Fibroblast of villous mesenchyme (primary cell): ENCODE results near the gene ESR2. TPM values are rescaled to one million over a fixed set of nuclear protein-coding genes. Genes with fewer than 3 reads are reported as not detected.
"Not testable (repeated sequence)": the region's sequence is repeated elsewhere in the genome, so short reads cannot be mapped to it uniquely, and the experiment has no call there.

Experiments
- DNase-seq: peaks from one replicate; pipeline ENCODE4 v3.0.0-alpha.2; 2010; ENCODE audit warnings: low read depth
- H3K4me3 ChIP-seq: 2 replicates; pipeline ENCODE4 v1.5.1; 2011; ENCODE audit warnings: low read depth, mild to moderate bottlenecking, low read length
- total RNA-seq: library from RNA; depleted of rRNA; stranded (reverse); fragments of >200 nt; gene quantifications from 2 replicates; pipeline ENCODE4 v1.2.3, GENCODE V29; 2012
- TF ChIP-seq, protein P1 (sequence below): IDR thresholded peaks from 2 replicates; pipeline ENCODE4 v1.5.1; 2012; ENCODE audit warnings: low read depth, mild to moderate bottlenecking, low read length; ENCODE audit not compliant: insufficient read depth

ESR2 gene
- total RNA-seq, 1 donor: not detected

DNA sequence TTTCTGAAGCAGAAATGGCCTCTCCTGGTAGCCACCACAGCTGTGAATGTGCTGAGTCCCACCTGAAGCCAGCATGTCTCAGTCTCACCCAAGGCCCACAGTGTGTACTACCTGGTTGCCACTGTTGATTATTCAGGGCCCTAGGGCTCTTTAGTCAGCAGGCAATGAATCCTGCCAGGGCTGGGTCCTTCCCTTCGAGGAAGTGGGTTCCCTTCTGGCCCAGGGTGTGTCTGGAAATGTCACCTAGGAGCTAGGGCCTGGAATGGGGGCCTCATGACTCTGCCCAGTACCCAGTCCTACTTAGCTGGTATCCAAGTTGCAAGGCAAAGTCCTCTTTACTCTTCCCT lies 234.0 kb downstream of the ESR2 start:
- H3K4me3 ChIP-seq: no peak overlapping the region
- TF ChIP-seq, protein P1, sequence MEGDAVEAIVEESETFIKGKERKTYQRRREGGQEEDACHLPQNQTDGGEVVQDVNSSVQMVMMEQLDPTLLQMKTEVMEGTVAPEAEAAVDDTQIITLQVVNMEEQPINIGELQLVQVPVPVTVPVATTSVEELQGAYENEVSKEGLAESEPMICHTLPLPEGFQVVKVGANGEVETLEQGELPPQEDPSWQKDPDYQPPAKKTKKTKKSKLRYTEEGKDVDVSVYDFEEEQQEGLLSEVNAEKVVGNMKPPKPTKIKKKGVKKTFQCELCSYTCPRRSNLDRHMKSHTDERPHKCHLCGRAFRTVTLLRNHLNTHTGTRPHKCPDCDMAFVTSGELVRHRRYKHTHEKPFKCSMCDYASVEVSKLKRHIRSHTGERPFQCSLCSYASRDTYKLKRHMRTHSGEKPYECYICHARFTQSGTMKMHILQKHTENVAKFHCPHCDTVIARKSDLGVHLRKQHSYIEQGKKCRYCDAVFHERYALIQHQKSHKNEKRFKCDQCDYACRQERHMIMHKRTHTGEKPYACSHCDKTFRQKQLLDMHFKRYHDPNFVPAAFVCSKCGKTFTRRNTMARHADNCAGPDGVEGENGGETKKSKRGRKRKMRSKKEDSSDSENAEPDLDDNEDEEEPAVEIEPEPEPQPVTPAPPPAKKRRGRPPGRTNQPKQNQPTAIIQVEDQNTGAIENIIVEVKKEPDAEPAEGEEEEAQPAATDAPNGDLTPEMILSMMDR: no peak
- no peak for DNase-seq

DNA sequence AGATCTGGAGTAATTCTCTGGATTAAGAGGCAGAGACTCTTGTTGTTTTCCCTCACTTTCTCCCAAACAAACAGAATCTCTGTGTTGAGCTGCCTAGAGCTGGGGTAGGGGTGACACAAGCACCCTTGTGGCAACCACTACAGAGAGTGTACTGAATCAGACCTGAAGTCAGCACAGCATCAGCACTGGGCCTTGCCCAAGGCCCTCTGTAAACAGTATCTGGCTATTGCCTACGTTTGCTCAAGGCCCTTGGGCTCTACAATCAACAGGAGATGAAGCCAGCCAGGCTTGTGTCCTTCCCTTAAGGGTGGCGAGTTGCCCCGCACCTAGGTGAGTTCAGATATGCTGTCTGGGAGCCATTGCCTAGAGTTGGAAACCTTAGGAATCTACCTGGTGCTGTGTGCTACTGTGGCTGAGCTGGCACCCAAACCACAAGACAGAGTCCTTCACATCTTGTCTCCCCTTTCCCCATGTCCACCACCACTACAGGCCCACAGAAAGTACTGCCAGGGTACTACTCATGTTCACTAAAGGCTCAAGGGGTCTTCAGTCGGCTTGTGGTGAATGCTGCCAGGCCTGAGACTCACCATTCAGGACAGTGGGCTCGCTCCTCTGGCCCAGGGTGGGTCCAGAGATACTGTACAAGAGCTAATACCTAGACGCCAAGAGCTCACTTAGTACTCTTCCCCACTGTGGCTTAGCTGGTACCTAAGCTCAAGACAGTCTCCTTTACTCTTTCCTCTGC lies 234.5 kb downstream of the ESR2 start:
- H3K4me3 ChIP-seq: no peak overlapping the region
- TF ChIP-seq, protein P1: no peak
- no peak for DNase-seq

DNA sequence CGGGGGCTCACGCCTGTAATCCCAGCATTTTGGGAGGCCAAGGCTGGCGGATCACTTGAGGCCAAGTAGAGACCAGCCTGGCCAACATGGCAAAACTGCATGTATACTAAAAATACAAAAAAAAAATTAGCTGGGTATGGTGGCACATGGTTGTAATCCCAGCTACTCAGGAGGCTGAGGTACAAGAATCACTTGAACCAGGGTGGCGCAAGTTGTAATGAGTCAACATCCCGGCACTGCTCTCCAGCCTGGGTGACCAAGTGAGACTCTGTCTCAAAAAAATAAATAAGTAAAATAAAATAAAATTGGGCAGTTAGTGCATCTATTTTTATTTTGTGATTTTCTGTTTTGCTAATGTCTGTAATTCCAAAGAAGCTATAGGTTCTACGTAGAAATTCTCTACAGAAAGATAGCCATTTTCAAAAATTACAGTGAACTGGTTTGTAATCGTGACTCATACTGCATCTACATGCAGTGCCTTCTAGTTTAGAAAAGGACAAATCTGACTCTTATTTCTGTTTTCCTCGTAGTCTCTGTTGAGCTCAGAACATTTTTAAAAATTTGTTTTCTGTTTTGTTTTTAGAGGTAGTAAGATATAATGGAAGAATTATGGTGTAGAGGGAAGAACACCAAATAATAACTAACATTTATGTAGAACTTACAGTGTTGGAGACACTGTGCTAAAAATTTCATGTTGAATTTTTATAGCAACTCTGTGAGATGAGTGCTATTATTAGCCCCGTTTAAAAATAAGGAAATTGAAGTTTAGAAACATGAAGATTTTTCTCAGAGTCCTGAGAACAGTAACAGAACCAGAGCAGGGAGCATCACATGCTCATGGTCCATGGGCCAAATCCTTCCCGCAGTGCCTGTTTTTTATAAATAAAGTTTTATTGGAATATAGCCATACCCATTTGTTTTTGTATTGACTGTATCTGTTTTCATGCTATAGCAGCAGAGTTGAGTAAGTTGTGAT lies 240.2 kb downstream of the ESR2 start:
- TF ChIP-seq, protein P1: no peak
- DNase-seq: no peak
- no peak overlapping the region for H3K4me3 ChIP-seq

DNA sequence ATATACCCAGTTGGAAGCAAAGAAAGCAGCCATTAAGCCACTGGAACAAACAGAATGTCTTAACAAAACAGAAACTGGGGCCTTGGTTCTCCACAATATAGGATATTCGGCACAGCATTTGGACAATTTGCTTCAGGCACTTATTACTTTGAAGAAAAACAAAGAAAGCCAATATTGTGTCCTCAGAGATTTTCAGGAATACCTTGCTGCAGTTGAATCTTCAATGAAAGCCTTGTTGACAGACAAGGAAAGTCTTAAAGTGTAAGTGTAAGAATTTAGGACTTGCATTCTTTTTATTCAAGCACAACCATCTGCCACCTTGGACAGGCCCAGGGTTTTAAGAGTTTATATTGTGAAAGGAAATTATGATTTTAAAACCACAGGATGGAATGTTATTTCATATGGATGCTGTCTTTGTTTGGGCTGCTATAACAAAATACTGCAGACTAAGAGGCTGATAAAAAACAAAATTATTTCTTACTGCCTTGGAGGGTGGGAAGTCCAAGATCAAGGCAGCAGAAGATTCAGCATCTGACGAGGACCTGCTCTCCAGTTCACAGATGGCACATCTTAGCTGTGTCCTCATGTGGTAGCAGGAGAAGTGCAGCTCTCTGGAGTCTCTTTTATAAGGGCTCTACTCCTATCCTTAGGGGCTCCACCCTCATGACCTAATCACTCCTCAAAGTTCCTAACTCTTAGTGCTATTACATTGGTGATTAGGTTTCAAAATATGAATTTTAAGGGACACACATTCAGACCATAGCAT lies 244.4 kb downstream of the ESR2 start:
- no peak for DNase-seq
- TF ChIP-seq, protein P1: no peak
- no peak overlapping the region for H3K4me3 ChIP-seq

DNA sequence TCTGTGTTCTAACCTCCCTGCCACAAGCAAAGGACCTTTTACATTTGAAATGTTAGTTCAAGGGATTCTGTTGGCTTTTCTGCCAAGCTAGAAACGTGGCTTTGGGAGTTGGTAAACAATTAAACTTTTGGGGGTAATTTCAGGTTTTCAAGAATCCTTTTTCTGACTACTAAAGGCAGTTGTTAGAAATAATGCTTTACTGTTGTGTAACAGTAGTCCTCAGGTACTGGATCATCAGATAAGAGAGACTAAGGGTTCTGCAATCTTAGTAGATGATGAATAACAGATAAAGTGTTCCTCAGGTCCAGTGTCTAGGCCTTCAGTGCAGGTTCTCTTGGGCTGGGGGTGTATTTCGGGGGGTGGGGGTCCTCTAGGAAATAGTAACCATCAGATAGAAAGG lies 249.1 kb downstream of the ESR2 start:
- DNase-seq: no peak
- H3K4me3 ChIP-seq: no peak overlapping the region
- TF ChIP-seq, protein P1: no peak

DNA sequence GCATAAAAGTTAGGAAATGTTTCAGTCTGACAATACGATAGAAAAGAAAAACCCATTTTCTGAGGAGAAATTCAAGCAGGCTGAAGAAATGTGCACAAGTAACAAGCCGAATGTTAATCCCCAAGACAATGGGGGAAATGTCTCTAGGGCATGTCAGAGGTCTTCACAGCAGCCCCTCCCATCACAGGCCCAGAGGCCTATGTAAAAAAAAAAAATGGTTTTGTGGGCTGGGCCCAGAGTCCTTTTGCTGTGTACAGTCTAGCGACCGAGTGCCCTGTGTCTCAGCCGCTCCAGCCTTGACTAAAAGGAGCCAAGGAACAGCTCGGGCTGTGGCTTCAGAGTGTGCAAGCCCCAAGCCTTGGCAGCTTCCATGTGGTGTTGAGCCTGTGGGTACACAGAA lies 250.9 kb downstream of the ESR2 start:
- H3K4me3 ChIP-seq, DNase-seq: not testable (repeated sequence)

DNA sequence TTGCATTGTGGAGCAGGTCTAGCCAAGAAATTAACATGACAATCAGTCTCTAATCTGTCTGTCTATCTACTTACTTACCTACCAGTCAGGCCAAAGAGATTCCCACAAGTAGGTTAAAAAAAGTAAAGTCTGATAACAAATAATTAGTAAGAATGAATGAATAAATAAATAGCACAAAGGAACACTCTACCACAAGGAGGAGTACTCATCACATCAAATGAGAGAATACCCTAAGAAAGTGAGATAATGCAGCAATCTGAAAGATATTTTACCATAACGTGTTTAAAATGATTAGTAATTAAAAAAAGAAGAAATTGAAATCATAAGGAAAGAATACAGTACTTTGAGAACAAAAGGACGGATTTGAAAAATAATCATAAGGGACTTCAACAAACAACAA lies 254.1 kb downstream of the ESR2 start:
- peak; percentile 23 for DNase-seq
- no peak overlapping the region for H3K4me3 ChIP-seq
- TF ChIP-seq, protein P1: peak; percentile 46
